Activated T-cell treated with anti-CD3 and anti-CD28 coated beads, Interleukin-2, amount 50 U/mL, for 1 hour (primary cell): Measurements from ENCODE around the gene MKLN1.
"Not testable (repeated sequence)": the region's sequence is repeated elsewhere in the genome, so short reads cannot be mapped to it uniquely, and the experiment has no call there.

Experiments
- DNase-seq: peaks from one replicate; pipeline ENCODE4 v3.0.0-alpha.2; 2020

MKLN1 gene

GRCh38 chr7:131503639-131504038, 176.0 kb downstream of the MKLN1 start:
- no peak for DNase-seq

- DNase-seq, result no peak
Measured at GRCh38 chr7:131504157-131504899, 176.7 kb downstream of the MKLN1 start.

GRCh38 chr7:131505037-131505620, 177.5 kb downstream of the MKLN1 start:
- DNase-seq, result not testable (repeated sequence)

GRCh38 chr7:131505636-131506557, 178.2 kb downstream of the MKLN1 start:
- no peak for DNase-seq

- no peak for DNase-seq
Measured at GRCh38 chr7:131506597-131506996, 178.9 kb downstream of the MKLN1 start.

GRCh38 chr7:131507592-131508331, 180.1 kb downstream of the MKLN1 start:
- DNase-seq, result peak; percentile 84

GRCh38 chr7:131508754-131509486, 181.2 kb downstream of the MKLN1 start:
- DNase-seq, result no peak

GRCh38 chr7:131509781-131510180, 182.1 kb downstream of the MKLN1 start:
- DNase-seq, result no peak

- DNase-seq, result no peak
Measured at GRCh38 chr7:131511071-131511470, 183.4 kb downstream of the MKLN1 start.

- DNase-seq, result no peak
Measured at GRCh38 chr7:131511774-131512535, 184.3 kb downstream of the MKLN1 start.

GRCh38 chr7:131513245-131514061, 185.8 kb downstream of the MKLN1 start:
- DNase-seq, result peak; percentile 79

- not testable (repeated sequence) for DNase-seq
Measured at GRCh38 chr7:131515471-131515870, 187.8 kb downstream of the MKLN1 start.

- DNase-seq, result no peak
Measured at GRCh38 chr7:131517218-131517923, 189.7 kb downstream of the MKLN1 start.

GRCh38 chr7:131518626-131519025, 190.9 kb downstream of the MKLN1 start:
- no peak for DNase-seq

- DNase-seq, result no peak
Measured at GRCh38 chr7:131521651-131522163, 194.0 kb downstream of the MKLN1 start.

- no peak for DNase-seq
Measured at GRCh38 chr7:131522325-131522930, 194.8 kb downstream of the MKLN1 start.

GRCh38 chr7:131524115-131524514, 196.4 kb downstream of the MKLN1 start:
- no peak for DNase-seq

- DNase-seq, result no peak
Measured at GRCh38 chr7:131524703-131525102, 197.0 kb downstream of the MKLN1 start.

GRCh38 chr7:131525820-131526219, 198.1 kb downstream of the MKLN1 start:
- no peak for DNase-seq
